C4-2B (cell line): Measurements from ENCODE around the gene KLHDC3.

Source experiments
- H3K27ac ChIP-seq: fragments of 450-650 bp; 2 replicates; pipeline ENCODE4 v1.5.1; 2017
- CTCF ChIP-seq: fragments of 450-650 bp; conservative IDR thresholded peaks from 2 replicates; pipeline ENCODE4 v1.5.1; 2017; ENCODE audit warnings: mild to moderate bottlenecking
- ZFX ChIP-seq: fragments of 450-650 bp; IDR thresholded peaks from 2 replicates; pipeline ENCODE4 v1.6.1; 2017

Gene KLHDC3

GRCh38 chr6:42979523-42980177, 34.4 kb upstream of the KLHDC3 start:
- TF ChIP-seq ZFX (no peak), CTCF (no peak)
- H3K27ac ChIP-seq = peak overlapping the region; percentile 96

- H3K27ac ChIP-seq = no peak overlapping the region
- no peak for TF ChIP-seq CTCF
- TF ChIP-seq ZFX = no peak
These were observed 32.2 kb upstream of the KLHDC3 start for GRCh38 chr6:42981836-42982235.

GRCh38 chr6:42984001-42984923, 29.8 kb upstream of the KLHDC3 start, which contains the start of gene PPP2R5D:
Gene PPP2R5D (plus strand): TSS chr6:42984570. CDS start chr6:42984678, 108 bp downstream.
- peak within 1 kb of the TSS; percentile 87 for H3K27ac ChIP-seq
- peak; percentile 51; the same call in 1 of the 2 replicates for TF ChIP-seq ZFX
- TF ChIP-seq CTCF = no peak

- peak overlapping the region; percentile 87 for H3K27ac ChIP-seq
These were observed 29.0 kb upstream of the KLHDC3 start for GRCh38 chr6:42984924-42985475.

GRCh38 chr6:42987533-42988451, 26.3 kb upstream of the KLHDC3 start:
- no peak overlapping the region for H3K27ac ChIP-seq
- TF ChIP-seq ZFX (no peak), CTCF (no peak)

More at GRCh38 chr6:42984924-42985475, 29.0 kb upstream of the KLHDC3 start:
- TF ChIP-seq CTCF (no peak), ZFX (no peak)

GRCh38 chr6:42988486-42989020, 25.5 kb upstream of the KLHDC3 start:
- TF ChIP-seq ZFX (no peak), CTCF (no peak)
- H3K27ac ChIP-seq = no peak overlapping the region
